GM19238 (cell line): ENCODE measurements around the gene PPIP5K1.

Source experiments
- DNase-seq: peaks from one replicate; pipeline ENCODE4 v3.0.0; 2011; ENCODE audit warnings: low spot score; ENCODE audit not compliant: insufficient read length

The PPIP5K1 gene

GRCh38 chr15:43492266-43492665, 97.7 kb downstream of the PPIP5K1 start:
- no peak for DNase-seq

GRCh38 chr15:43489191-43489590, 100.8 kb downstream of the PPIP5K1 start:
- DNase-seq = no peak

- DNase-seq = no peak
Observed at GRCh38 chr15:43488790-43489189, 101.2 kb downstream of the PPIP5K1 start.

- no peak for DNase-seq
Observed at GRCh38 chr15:43487271-43487895, 102.6 kb downstream of the PPIP5K1 start.

GRCh38 chr15:43484455-43484854, 105.6 kb downstream of the PPIP5K1 start:
- DNase-seq = no peak
